GM19324 (cell line): Measurements from ENCODE around the gene TTN.

ENCODE experiments used
- ATAC-seq: cut with Tn5 transposase; IDR thresholded peaks from one replicate; pipeline ENCODE4 v1.9.1; 2021; ENCODE audit warnings: mild to moderate bottlenecking, moderate library complexity; ENCODE audit not compliant: unreplicated experiment, low FRiP score

The TTN gene

GRCh38 chr2:178508646-178509045 is 298.6 kb downstream of the TTN start:
- no peak for ATAC-seq

DNA sequence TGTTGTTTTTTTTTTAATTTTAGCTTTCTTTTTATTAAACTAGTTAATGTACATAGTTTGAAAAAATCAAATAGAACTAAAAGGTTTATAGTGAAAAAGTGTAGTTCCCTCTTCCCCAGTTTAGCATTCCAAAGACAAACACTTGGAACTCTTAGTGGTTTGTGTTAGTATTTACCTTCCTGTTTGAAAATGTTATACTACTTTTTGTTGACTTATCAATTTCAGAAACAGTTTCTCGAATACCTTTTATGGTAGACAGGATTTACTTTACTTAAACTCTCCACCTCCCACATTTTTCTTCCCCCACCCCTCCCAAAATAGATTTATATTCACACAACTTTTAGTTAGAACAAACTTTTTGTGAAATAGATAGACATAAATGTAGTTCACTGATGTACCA is 300.3 kb downstream of the TTN start:
- no peak for ATAC-seq

DNA sequence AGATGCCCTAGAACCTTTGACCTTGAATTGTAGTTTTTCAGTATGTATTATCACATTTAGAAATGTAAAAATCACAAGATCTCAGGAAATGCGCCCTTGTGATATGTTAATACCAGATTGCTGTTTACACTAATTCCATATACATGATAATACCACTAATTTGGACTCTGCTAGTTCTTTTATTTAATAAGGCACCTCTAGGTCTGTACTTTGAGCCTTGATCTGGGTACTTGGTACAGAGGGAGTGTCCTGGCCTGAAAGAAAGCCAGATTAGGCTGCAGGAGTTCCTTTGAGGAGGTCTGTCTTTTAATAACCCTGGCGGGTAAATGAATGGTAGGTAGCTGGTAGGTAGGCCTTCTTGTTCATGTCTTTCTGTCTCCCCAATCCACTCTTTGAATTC is 300.7 kb downstream of the TTN start:
- no peak for ATAC-seq

DNA sequence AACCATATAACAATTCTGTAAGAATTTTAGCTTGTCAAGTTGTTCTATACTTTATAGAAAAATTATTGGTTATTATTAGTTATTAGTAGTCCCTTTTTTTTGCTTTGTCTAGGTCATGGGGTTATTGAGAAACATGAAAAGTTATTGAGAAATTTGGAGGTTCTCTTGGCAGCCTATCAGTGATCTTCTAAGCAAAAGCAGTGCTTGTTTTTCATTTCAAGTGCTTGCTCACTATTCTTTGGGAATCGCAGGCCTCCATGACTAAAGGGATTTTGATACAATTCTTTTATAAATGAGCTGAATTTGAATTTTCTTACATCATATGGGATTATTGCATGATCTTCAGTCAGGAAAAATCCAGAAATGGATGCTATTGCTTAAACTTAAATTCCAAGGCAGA is 301.1 kb downstream of the TTN start:
- no peak for ATAC-seq

DNA sequence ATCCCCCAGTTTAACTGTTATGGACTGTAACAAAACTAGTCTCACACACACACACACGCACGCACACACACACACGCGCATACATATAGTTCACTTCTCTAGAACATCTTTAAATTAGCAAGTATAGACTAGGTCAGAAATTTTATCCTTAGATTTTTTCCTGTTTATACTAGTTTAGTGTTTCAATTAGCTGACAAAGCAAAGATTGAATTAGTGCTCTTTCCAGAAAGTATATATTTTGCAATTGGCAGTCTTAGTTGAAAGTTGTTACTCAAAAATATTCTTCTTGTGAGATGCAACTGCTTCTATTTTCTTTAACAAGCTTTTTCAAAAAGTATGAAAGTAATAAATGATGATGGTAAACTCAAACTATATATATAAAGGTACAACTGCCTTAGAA is 304.5 kb downstream of the TTN start:
- ATAC-seq, result no peak

- no peak for ATAC-seq
These were observed 307.6 kb downstream of the TTN start for GRCh38 chr2:178499640-178500039.

DNA sequence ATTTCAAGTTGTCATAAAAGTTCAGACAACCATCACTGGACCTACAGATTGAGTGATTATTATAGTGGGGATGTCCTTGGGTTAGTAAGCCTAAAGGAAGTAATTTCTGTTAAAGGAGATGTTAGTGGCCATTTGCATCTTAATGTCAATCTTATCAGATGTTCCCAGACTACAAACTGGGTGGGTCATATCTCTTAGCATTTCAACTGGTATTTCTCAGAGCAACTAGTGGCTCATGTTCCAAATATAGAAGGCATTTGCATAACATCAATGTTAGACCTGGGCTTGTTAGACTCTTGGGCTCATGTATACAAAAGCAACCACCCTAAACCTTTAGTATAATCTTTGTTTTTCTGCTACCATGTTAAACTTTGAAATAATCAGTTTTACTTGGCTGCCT is 309.1 kb downstream of the TTN start:
- ATAC-seq, result no peak

- ATAC-seq, result no peak
These were observed 311.2 kb downstream of the TTN start for GRCh38 chr2:178496049-178496448.

GRCh38 chr2:178491612-178492011 is 315.6 kb downstream of the TTN start:
- no peak for ATAC-seq

DNA sequence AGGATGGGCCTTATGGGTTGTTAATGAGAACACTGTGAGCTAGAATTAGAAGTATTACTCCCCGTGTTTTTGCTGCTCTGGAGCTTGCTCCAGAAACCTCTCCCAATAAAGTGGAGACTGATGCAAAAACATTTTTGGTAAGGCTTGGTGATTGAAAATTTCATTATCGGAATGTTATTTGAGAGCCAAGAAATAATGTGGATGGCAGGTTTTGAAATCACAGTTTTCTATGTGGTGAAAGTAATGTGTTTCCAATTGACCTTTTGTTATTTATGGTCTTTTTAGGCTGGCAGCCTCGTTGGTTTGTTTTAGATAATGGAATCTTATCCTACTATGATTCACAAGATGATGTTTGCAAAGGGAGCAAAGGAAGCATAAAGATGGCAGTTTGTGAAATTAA is 321.9 kb downstream of the TTN start:
- ATAC-seq, result no peak

DNA sequence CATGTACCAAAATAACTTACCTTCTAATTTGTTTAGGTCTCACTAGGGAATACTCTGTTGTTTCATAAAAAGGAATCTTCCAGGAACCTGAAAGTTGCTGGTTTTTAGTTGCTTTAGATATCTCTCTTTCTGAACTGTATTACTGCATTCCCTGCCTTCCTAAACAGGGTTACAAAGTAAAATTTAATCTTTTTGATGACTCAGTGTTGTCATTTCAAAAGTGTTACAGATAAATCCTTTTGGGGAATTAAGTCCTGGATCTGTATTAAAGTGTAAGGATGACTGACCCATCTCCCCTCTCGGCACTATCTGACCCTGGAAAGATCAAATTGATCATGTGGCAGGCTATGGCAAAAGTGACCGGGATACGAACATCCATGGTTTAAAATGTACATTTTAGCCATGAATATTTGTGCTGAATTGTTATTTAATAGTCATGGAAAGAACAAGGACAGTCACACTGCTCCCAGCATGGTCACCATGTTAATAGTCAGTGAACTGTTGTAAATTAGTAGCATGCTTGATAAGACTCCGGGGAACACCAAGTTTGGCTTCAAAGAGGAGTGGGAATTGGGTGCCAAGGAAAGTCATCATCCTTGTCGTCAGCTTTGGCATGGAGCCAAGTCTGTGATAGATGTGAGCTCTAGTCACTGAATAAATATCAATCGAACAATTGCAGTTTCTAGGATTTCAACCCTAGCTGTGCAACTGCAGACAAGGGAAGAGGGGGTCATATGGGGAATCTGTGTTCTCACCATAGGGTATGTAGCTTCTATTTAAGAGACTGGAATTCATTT is 322.8 kb downstream of the TTN start:
- ATAC-seq, result no peak

DNA sequence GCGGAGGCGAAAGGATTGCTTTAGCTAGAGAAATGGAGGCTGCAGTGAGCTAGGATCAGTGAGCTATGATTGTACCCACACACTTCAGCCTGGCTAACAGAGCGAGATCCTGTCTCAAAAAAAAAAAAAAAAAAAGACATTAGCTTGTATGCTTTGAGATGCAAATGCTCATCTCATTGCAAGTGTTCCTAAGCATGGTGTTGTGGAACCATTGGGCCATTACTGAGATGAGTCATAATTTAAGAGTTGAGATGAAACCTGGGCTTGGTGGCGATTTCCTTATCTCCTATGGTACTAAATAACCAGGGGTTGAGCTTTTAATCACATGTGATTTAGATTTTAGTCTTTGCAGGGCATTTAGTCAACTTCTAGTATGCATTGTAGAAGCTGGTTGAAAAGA is 324.8 kb downstream of the TTN start:
- ATAC-seq, result no peak

- peak; percentile 89 for ATAC-seq
These were observed 326.7 kb downstream of the TTN start, which contains the start of gene PLEKHA3 for GRCh38 chr2:178480227-178481181. Gene PLEKHA3 (plus strand): TSS chr2:178480457. CDS start chr2:178480870, 413 bp downstream.

DNA sequence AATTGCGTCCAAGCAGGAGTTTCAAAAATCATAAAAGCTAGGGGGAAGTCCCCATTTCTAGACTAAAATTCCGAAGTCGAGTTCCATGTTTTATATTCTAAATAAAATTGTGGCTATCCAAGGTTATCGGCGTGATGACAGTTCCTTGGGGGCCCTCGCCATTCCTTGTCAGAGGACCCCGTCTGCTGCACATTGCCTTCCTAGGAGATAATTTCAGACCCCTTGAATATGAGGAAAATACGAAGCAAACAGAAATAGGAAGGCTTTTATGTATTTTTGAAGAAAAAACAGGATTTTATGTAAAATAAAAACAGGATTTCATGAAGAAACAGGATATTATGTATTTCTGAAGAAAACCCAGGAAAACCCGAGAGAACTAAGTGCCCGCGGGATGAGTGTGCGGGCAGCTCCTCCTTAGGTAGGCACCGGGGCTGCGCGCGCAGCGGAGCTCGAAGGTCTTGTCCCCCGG is 327.4 kb downstream of the TTN start:
- no peak for ATAC-seq

GRCh38 chr2:178479275-178479616 is 328.0 kb downstream of the TTN start:
- no peak for ATAC-seq

- peak; percentile 70 for ATAC-seq
These were observed 328.6 kb downstream of the TTN start, which contains the start of gene FKBP7 for GRCh38 chr2:178478439-178479274. Gene FKBP7 (minus strand): TSS chr2:178478600. CDS start chr2:178478499, 101 bp downstream.

DNA sequence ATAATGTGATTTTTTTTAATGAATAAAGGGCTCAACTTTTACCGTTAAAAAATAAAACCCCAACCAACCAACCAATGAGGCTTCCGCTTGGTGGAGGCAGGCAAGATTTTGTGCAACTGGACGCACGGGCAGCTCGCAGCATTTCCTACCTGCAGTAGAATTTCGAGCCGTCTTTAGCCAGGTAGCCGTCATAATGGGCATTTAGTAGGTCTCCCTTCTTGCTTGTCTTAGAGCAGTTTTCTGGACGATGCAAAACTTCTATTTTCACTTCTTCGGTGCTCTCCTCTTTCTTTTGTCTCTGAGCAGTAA is 329.1 kb downstream of the TTN start:
- ATAC-seq, result peak; percentile 5

DNA sequence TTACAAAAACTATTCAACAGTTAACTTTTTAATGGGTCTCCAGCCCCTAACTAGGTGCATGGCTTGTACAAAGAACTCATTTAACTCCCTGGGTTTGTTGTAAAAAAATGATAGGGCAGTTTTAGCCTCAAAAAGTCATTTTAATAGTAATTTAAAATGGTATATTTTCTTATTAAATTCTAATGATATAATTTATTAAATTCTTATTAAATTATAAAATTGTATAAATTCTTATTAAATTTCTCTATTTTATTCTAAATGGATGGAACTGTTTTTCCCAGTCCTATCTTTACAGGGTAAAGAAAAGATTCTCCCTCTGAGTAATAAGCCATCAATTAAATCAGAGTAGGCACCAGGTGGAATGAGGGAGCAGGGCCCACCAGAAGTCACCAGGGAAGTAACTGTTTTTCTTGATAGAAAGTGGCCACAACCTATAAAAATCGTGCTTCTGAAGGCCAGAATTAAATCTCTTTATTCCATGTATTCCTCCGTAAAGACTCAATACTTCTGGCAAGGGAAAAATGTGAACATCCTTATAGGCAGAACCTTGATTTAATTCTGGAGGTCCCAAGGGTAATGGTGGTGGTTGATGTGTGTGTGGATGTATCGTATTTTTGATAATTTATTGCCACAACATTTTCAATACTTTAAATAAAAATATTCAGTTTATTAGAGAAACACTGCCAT is 329.6 kb downstream of the TTN start:
- no peak for ATAC-seq

- ATAC-seq, result no peak
These were observed 330.7 kb downstream of the TTN start for GRCh38 chr2:178476477-178476876.
